Measurements from ENCODE around the gene NOC2L. TPM values are rescaled to one million over a fixed set of nuclear protein-coding genes. Genes with fewer than 3 reads are reported as not detected.

NOC2L gene
- total RNA-seq (2014; rRNA removed; shearing (Covaris generic); ENCODE audit: low replicate concordance): 176 and 277 TPM in 2 replicates

DNA sequence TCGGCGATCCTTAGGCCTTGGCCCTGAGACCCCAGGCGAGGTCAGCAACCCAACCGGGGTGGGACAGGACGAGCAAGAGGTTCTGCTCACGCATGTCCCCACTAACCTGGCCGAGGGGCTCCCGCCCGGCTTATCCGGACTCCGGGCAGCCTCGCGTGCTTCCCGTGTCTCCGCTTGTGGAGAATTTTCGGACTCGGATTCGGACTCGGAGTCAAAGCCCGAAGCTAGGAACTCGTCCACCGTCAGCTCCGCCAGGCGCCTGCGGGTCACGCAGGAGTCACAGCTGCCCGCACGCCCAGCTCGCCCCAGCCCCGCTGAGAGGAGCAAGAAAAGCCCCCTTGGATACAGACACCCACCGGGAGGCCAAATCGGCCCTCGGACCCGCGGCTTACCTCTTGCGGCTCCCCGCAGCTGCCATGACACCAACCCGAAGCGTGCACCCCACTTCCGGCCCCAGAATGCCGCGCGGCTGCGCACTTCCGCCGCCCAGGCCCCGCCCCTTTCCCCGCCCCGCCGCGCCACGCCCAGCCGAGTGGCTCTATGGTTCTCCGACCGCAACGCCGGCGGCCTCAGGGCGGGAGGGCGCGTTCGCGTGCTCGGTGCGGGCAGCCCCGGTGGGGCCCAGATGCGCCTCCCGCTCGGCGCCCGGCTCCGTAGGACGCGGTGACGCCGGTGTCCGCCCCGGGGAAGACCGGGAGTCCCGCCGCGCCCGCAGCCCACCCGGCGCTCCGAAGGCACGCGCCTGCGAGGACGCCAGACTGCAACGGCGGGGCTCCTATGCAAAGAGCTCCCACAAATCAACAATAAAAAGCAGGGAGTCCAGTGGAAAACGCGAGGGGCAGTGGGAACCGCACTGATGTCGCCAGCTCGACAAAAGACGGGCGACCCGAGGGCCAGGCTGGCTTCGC is at the start of gene NOC2L:
Gene NOC2L, minus strand, starts transcription at position 434 of the 908 bp plus-strand sequence. Its CDS starts 16 bp downstream, at position 418.
- H3K36me3 ChIP-seq: peaks cover 32% of the 10 kb centered on the region
- H3K27me3 ChIP-seq: no peaks in the 10 kb centered on the region
- peak; percentile 90 for DNase-seq
- peak within 1 kb of the TSS; percentile 88 for H3K4me3 ChIP-seq
- H3K9me3 ChIP-seq: no peaks in the 10 kb centered on the region

GRCh38 chr1:1006305-1007159 is 47.5 kb upstream of the NOC2L start:
- Histone ChIP-seq H3K27me3 (no peaks in the 10 kb centered on the region), H3K36me3 (no peaks in the 10 kb centered on the region; the same call in 1 of the 2 replicates), H3K4me3 (no peak overlapping the region), H3K9me3 (no peaks in the 10 kb centered on the region)
- DNase-seq: no peak

DNA sequence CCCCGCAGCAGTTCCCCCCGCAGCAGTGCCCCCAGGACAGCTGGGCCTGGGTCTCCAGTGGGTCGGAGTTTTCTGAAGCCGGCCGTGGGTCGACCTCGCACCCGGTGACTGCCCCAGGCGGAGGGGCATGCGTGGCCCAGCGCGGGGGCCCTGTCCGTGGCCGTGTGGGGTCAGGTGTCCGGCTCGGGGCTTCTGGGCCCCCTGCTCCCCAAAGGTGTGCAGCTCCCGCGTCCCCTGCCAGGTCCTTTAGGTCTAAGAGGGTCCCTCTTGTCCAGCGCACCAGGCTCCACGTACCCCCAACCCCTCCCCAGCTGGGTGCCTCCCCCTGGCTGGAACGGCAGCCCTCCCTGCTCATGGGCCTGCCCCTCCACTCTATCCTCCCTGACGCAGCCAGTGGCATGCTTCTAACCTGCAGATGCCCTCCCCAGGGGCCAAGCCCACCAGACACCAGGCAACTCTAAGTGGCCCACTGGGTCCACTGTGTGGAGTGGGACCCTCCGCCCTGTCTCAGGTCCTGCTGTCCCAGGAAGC is 46.8 kb upstream of the NOC2L start:
- no peak for DNase-seq
- H3K36me3 ChIP-seq: no peaks in the 10 kb centered on the region
- H3K4me3 ChIP-seq: no peak overlapping the region
- no peaks in the 10 kb centered on the region for H3K27me3 ChIP-seq
- H3K9me3 ChIP-seq: no peaks in the 10 kb centered on the region

- H3K36me3 ChIP-seq: no peaks in the 10 kb centered on the region
- no peaks in the 10 kb centered on the region for H3K9me3 ChIP-seq
- H3K27me3 ChIP-seq: no peaks in the 10 kb centered on the region
- no peak overlapping the region for H3K4me3 ChIP-seq
- peak; percentile 50 for DNase-seq
These were observed 46.0 kb upstream of the NOC2L start for GRCh38 chr1:1004780-1005697.

- H3K27me3 ChIP-seq: no peaks in the 10 kb centered on the region
- DNase-seq: no peak
- no peaks in the 10 kb centered on the region for H3K9me3 ChIP-seq
- no peak overlapping the region for H3K4me3 ChIP-seq
- H3K36me3 ChIP-seq: no peaks in the 10 kb centered on the region
These were observed 45.3 kb upstream of the NOC2L start for GRCh38 chr1:1004420-1004779.

- H3K9me3 ChIP-seq: no peaks in the 10 kb centered on the region
- H3K27me3 ChIP-seq: no peaks in the 10 kb centered on the region
- H3K36me3 ChIP-seq: no peaks in the 10 kb centered on the region
- no peak overlapping the region for H3K4me3 ChIP-seq
- DNase-seq: no peak
These were observed 44.8 kb upstream of the NOC2L start for GRCh38 chr1:1003618-1004419.

- Histone ChIP-seq H3K27me3 (no peaks in the 10 kb centered on the region), H3K9me3 (no peaks in the 10 kb centered on the region), H3K4me3 (peak overlapping the region; percentile 84), H3K36me3 (no peaks in the 10 kb centered on the region)
- DNase-seq: peak; percentile 38
These were observed 42.2 kb upstream of the NOC2L start for GRCh38 chr1:1001057-1001783.

DNA sequence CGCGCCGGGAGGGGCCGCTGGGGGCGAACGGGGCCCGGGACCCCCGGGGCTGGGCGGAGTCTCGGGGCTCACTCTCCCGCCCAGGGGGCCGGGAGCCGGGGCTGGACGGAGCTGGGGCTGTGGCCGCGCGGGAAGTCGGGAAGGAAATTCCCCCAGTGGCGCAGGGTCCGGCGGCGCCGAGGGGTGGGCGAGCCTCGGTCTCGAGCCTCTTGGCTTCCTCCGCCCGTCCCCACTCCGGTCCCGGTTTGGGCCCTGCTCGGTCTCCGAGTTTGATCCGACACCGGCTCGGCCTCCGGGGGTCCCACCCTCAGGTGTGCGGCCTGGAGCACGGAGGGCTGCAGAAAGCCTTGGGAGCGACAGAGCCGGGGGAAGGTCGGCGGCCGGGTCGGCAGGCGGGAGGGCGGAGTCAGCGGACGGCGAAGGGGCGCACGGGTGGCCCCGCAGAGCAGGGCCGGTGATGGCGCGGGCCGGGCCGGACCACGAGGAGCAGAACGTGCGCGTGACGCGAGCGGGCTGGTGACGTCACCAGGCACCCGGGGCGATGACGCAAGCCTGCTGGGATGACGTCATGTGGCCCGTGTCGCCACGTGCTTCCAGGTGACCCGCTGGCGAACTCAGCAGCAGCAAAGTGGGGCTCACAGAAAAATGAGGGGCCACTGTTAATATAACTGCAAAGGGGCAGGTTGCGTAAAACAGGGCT is 41.5 kb upstream of the NOC2L start:
- Histone ChIP-seq H3K27me3 (no peaks in the 10 kb centered on the region), H3K9me3 (no peaks in the 10 kb centered on the region), H3K36me3 (no peaks in the 10 kb centered on the region), H3K4me3 (peak overlapping the region; percentile 84)
- DNase-seq: peak; percentile 85

DNA sequence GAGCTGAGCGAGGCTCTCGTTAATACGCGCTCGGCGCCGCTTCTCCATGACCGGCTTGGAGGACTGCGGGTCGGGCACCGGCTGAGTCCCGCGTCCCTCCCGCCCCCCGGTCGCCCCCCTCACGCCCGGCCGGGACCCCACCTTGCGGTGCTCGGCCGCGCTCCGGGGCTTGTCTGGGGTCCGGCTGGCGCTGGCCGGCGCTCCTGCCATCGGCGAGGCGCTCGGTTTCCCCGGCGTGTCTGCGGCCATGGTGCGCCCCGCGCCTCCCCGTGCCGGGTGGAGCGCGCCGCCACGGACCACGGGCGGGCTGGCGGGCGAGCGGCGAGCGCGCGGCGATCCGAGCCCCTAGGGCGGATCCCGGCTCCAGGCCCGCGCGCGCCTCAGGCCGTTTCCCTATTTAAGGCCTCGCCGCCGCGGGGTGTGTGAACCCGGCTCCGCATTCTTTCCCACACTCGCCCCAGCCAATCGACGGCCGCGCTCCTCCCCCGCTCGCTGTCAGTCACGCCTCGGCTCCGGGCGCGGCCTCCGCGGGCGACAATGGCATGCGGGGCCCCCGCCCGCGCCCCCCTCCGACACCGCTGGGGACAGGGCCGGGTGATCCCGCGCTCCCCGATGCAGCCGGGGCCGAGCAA is 40.8 kb upstream of the NOC2L start, which contains the start of gene HES4:
Gene HES4, minus strand, starts transcription at position 373 of the 632 bp plus-strand sequence. Its CDS starts 124 bp downstream, at position 249.
- no peaks in the 10 kb centered on the region for H3K27me3 ChIP-seq
- peak within 1 kb of the TSS; percentile 84 for H3K4me3 ChIP-seq
- H3K36me3 ChIP-seq: no peaks in the 10 kb centered on the region
- DNase-seq: peak; percentile 94
- no peaks in the 10 kb centered on the region for H3K9me3 ChIP-seq

GRCh38 chr1:998995-999724 is 40.1 kb upstream of the NOC2L start:
- H3K27me3 ChIP-seq: no peaks in the 10 kb centered on the region
- DNase-seq: peak; percentile 43
- no peaks in the 10 kb centered on the region for H3K9me3 ChIP-seq
- peak overlapping the region; percentile 84 for H3K4me3 ChIP-seq
- H3K36me3 ChIP-seq: no peaks in the 10 kb centered on the region

DNA sequence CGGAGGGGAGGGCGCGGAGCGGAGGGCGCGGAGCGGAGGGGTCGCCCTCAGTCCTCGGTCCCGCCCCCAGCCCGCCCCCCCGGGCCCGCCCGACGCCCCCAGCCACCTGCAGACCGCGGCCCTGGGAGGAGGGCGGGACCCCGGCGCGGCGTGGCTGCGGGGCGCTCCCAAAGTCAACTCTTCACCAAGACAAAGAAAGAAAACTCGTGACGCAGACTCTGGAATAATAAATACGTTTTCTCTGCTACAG is 39.6 kb upstream of the NOC2L start:
- Histone ChIP-seq H3K27me3 (no peaks in the 10 kb centered on the region), H3K9me3 (no peaks in the 10 kb centered on the region), H3K36me3 (no peaks in the 10 kb centered on the region), H3K4me3 (peak overlapping the region; percentile 84)
- DNase-seq: no peak

DNA sequence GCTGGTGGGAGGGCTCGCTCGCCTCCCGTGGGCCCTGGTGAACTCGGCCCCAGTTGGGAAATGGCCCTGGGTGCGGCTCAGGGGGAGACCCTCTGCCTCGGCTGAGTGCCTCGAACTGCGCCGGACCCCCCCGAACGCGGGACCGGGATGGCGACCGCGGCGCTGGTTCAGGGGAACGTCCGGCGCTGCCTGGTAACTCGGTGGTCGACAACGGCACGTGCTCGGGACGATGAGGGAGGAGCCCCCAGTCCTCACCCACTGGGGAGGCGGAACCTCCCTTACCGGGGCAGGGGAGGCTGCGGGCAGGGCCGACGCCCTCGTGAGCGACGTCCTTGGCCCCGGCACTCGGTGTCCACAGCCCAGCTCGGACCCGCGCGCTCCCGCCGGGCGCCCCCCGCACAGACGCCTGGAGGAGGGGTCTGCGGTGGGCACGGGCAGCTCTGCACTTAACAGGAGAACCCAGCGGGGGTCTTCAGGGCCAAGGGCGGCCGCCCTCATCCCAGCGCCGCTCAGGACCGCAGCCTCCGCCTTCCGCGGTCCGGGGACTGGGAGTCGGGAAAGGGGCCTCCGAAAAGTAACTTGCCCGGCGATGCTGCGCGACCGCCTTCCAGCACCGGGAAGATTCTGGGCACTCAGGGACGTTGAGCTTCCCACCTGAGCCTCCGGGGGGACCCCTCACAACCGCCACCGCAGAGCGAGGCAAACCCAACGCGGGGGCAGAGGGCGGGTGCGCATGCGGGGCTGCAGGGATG is 39.1 kb upstream of the NOC2L start:
- no peak for DNase-seq
- Histone ChIP-seq H3K9me3 (no peaks in the 10 kb centered on the region), H3K36me3 (no peaks in the 10 kb centered on the region), H3K4me3 (no peak overlapping the region), H3K27me3 (no peaks in the 10 kb centered on the region)

DNA sequence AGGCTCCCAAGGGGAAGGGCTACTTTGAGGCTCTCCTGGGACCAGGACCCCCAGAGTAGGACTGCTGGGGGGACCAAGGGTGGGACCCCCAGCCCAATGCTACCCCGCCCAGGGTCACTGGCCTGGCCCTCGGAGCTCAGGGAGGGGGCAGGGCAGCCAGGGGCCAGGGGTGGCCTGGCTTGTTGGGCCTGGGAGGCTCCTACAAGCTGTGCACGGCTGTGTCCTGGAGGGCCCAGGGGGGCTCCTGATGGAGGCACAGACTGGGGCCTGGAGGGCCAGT is 38.6 kb upstream of the NOC2L start:
- Histone ChIP-seq H3K27me3 (no peaks in the 10 kb centered on the region), H3K4me3 (no peak overlapping the region), H3K9me3 (no peaks in the 10 kb centered on the region), H3K36me3 (no peaks in the 10 kb centered on the region)
- DNase-seq: no peak

Measured in MG63 (cell line).